Activated naive CD8-positive, alpha-beta T cell treated with anti-CD3 and anti-CD28 coated beads, Interleukin-2, amount 50 U/mL, for 16 hours (primary cell): Measurements from ENCODE around the gene DRC7.
"Not testable (repeated sequence)": the region's sequence is repeated elsewhere in the genome, so short reads cannot be mapped to it uniquely, and the experiment has no call there.

ENCODE experiments used
- DNase-seq: peaks from one replicate; pipeline ENCODE4 v3.0.0-alpha.2; 2020; ENCODE audit warnings: low read depth, low spot score

Gene DRC7

GRCh38 chr16:57713596-57713995 lies 19.0 kb downstream of the DRC7 start:
- DNase-seq = no peak

DNA sequence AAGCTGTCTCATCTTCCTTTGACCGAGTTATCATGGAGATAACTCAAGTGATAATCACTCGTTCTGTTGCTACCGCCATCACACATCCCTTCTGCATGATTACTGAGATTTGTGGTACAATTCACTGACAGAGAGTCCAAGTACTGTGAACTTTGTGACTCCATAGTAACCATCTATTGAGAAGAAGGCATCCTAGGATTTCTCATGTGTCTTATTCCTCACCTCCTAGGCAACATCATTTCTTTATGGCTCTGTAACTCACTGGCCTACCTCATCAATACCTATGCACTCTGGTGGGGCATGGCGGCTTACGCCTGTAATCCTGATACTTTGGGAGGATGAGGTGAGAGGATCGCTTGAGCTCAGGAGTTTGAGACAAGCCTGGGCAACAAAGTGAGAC lies 19.4 kb downstream of the DRC7 start:
- no peak for DNase-seq

DNA sequence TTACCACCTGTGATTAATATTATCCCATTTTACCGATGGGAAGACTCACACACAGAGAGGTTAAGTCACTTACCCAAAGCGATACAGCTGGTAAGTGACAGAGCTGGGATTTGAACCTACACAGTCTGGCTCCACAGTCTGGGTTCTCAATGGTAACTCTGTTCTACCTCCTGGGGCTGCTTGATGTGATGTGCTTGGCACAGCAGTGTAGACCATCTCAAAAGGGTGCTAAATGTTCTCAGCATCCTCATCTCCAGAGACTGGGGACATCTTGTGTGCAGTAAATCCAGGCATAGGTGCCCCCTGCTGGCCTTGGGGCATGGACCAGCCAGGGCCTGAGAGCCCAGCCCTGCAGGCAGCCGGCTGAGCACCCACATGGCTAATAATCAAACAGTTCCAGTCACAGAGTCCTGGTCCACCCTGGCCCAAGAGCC lies 25.6 kb downstream of the DRC7 start:
- DNase-seq = no peak

DNA sequence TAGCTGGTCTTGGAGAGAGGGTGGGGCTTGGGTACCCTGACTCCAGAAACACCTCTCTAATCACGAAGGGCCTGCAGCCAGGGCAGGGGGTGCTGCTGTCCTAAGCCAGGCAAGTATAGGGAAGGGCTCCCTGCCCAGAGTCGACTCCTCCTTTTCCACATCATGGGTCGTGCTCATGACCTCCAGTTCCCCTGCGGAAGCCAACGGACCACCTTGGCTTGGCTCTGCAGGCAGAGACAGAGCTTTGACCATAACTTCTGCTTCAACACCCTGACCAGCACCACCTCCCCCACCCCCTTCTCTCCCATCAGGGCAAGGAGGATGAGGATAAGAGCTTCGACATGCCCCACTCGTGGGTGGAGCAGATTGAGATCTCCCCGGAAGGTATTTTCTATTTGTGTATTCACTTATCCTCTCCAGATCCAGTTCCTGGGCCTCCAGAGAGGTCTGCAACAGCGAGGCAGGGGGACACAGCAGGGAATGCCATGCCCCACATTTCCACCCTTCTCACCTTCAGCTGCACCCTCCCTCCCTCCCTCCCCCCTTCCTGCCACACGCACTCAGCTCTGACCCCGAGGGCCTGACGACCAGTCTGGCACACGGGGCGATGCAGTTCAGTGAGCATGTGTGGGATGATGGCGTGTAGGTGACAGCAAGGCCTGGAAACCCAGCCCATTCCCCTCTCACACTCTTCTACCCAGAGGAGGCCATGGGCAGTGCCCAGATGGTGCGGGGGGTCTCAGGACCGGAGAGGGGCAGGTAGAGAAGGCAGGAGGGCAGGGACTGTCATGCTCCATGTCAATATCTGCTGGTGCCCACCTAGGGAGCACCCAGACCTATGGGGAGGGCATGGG lies 27.0 kb downstream of the DRC7 start:
- no peak for DNase-seq

- no peak for DNase-seq
Observed at GRCh38 chr16:57722210-57722499, 27.5 kb downstream of the DRC7 start.

- DNase-seq = no peak
Observed at GRCh38 chr16:57722651-57723050, 28.0 kb downstream of the DRC7 start.

DNA sequence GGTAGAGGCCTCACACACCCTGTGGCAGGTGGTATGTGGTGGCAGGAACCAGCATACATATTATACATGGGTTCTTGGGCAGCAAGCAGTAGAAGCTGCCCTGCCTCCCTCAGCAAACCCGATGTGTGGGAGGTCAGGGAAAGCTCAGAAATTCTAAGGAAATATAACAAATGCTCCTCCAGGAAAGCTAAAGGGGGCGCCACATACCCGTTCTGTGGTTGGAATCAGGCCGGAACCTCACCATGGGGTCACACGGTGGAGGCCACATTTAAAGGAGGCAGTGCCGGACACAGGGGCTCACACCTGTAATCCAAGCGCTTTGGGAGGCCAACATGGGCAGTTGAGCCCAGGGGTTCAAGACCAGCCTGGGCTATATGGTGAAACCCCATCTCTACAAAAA lies 28.6 kb downstream of the DRC7 start:
- DNase-seq = no peak

- DNase-seq = no peak
Observed at GRCh38 chr16:57724531-57724930, 29.9 kb downstream of the DRC7 start.

- DNase-seq = no peak
Observed at GRCh38 chr16:57725151-57725550, 30.5 kb downstream of the DRC7 start.

- no peak for DNase-seq
Observed at GRCh38 chr16:57725554-57725953, 30.9 kb downstream of the DRC7 start.

- no peak for DNase-seq
Observed at GRCh38 chr16:57725976-57726375, 31.4 kb downstream of the DRC7 start.

- no peak for DNase-seq
Observed at GRCh38 chr16:57726433-57726947, 31.9 kb downstream of the DRC7 start.

DNA sequence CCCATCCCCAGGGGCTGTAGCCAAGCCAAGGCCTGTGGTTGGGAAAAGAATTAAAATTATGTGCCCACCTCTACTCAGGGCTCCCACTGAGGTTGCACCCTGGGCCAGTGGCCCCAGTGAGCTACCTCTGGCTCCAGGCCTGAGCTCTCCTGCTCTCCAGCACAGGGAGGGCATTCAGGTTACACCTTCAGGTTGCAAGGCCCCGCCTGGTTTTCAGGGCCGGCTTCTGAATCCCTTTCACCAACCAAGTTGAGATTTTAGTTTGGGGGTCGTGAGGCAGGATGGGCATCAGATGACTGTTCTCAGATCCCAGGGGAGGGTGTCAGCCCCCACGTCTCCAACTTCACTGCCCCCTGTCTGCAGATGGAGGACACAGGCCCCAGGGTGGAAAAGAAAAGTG lies 33.0 kb downstream of the DRC7 start:
- no peak for DNase-seq

GRCh38 chr16:57728336-57729181 lies 34.0 kb downstream of the DRC7 start:
- DNase-seq = no peak

DNA sequence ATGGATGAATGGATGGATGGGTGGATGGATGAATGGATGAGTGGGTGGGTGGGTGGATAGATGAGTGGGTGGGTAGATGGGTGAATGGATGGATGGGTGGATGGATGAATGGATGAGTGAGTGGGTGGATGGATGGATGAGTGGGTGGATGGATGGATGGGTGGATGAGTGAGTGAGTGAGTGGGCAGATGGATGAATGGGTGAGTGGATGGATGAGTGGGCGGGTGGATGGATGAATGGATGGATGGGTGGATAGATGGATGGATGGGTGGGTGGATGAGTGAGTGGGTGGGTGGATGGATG lies 34.5 kb downstream of the DRC7 start:
- DNase-seq = no peak

DNA sequence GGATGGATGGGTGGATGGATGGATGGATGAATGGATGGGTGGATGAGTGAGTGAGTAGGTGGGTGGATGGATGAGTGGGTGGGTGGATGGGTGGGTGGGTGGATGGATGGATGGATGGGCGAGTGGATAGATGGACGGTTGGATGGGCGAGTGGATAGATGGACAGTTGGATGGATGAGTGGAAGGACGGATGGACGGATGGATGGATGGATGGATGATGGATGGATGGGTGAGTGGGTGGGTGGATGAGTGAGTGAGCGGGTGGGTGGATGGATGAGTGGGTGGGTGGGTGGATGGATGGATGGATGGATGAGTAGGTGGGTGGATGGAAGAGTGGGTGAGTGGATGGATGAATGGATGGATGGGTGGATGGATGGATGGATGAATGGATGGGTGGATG lies 35.2 kb downstream of the DRC7 start:
- DNase-seq = not testable (repeated sequence)

GRCh38 chr16:57730771-57731730 lies 36.4 kb downstream of the DRC7 start:
- no peak for DNase-seq

DNA sequence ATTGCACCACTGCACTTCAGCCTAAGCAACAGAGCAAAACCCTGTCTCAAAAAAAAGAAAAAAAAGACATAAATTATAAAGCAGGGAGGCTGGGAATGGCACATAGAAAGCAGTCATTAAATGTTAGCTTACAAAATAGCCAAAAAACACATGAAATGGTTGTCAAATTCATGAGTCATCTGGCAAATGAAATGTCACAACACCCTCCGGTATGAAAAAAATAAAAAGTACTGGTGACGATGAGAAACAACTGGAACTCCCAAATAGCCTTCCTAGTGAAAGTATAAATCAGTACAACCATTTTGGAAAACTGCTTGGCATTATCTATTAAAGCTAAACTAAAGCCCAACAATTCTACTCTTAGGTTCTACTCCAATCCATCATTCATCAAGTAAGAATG lies 37.4 kb downstream of the DRC7 start:
- no peak for DNase-seq

- no peak for DNase-seq
Observed at GRCh38 chr16:57732714-57733113, 38.1 kb downstream of the DRC7 start.

DNA sequence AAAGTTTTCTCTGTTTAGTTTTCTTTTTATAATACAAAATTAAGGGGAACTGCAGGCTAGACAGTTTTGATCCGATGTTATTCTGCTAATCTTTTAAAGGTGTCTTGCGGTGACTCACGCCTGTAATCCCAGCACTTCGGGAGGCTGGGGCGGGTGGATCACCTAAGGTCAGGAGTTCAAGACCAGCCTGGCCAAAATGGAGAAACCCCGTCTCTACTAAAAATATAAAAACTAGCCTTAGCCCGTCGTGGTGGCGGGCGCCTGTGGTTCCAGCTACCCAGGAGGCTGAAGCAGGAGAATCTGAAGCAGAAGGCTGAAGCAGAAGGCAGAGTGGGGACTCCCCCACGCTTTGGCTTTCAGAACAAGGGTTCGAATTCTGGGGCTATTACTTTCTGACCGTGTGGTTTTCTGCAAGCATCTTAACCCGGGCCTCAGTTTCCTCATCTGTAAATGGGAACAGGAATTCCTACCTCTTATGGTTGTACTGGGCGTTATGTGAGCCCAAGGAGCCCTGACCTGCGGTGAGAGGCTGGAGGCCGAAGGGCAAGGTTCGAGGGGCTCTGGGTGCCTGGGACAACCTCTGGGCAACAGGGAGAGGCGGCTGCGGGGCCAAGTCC lies 39.8 kb downstream of the DRC7 start:
- DNase-seq = no peak
